T-cell (primary cell): ENCODE data around the gene CCN5. TPM values are rescaled to one million over a fixed set of nuclear protein-coding genes. Genes with fewer than 3 reads are reported as not detected.

Experiments used
- ATAC-seq, 4 experiments: fragments of 200-7000 bp in 3 of 4; fragments of 150-1000 bp in 1 of 4; cut with Tn5 transposase; replicated peaks in 1 of 4; 1 replicate in 3 of 4; 2 replicates in 1 of 4; pipeline ENCODE4 v1.10.0; 2021; ENCODE audit warnings: moderate library complexity in 3 of 4, mild to moderate bottlenecking in 2 of 4, moderate number of reproducible peaks in 1 of 4
- CTCF ChIA-PET, 2 donors: fragments of 300-600 bp; sonication (Branson Sonifier 250); formaldehyde crosslinking; loops; one replicate each; lab custom pipeline; 2022; ENCODE audit warnings: antibody characterized with exemption in 2 of 2; lab: Charles Lee
- POLR2A ChIA-PET, 2 donors: fragments of 300-600 bp; sonication (Branson Sonifier 250); formaldehyde crosslinking; loops; one replicate each; lab custom pipeline; 2022; ENCODE audit warnings: antibody characterized with exemption in 2 of 2; lab: Charles Lee
- DNase-seq, 35 experiments: peaks; one replicate each; pipeline versions ENCODE4 v3.0.0 to v3.0.0-alpha.2; 2013 to 2023
- H3K27ac ChIP-seq: one replicate; pipeline ENCODE4 v1.5.1; 2013; ENCODE audit warnings: low read length
- H3K27me3 ChIP-seq, 2 experiments: replicated peaks in 1 of 2; 1 replicate in 1 of 2; 2 replicates in 1 of 2; pipeline versions ENCODE4 v1.6.1 to v1.7.0; 2013; ENCODE audit warnings: low read length in 1 of 2, mixed read lengths in 1 of 2; ENCODE audit not compliant: control insufficient read depth in 2 of 2, insufficient read depth in 2 of 2; ENCODE audit errors: extremely low read depth in 1 of 2
- H3K36me3 ChIP-seq, 2 donors: 1 replicate in 1 of 2; 2 replicates in 1 of 2; pipeline versions ENCODE4 v1.6.1 to v1.7.0; 2013; ENCODE audit warnings: low read length in 1 of 2; ENCODE audit not compliant: control insufficient read depth in 2 of 2, insufficient read depth in 1 of 2; ENCODE audit errors: extremely low read depth in 1 of 2
- H3K4me1 ChIP-seq, 2 experiments: 1 replicate in 1 of 2; 2 replicates in 1 of 2; pipeline versions ENCODE4 v1.6.1 to v1.7.0; 2013; ENCODE audit warnings: low read length in 2 of 2, mixed read lengths in 1 of 2; ENCODE audit not compliant: insufficient read depth in 2 of 2, control insufficient read depth in 1 of 2; ENCODE audit errors: extremely low read depth in 1 of 2
- H3K4me3 ChIP-seq, 2 donors: 1 replicate in 1 of 2; 2 replicates in 1 of 2; pipeline versions ENCODE4 v1.5.1 to v1.7.0; 2013; ENCODE audit warnings: mild to moderate bottlenecking in 2 of 2, low read length in 1 of 2, moderate library complexity in 1 of 2; ENCODE audit not compliant: control insufficient read depth in 1 of 2; ENCODE audit errors: extremely low read depth in 1 of 2
- H3K9me3 ChIP-seq: 2 replicates; pipeline ENCODE4 v1.7.0; 2013
- H3K27ac Mint-ChIP-seq, 2 donors: one replicate each; pipeline ENCODE4 v1.8.0; 2020 to 2021; ENCODE audit warnings: mild to moderate bottlenecking in 2 of 2, mixed read lengths in 2 of 2
- H3K27me3 Mint-ChIP-seq, 2 donors: one replicate each; pipeline ENCODE4 v1.8.0; 2021 to 2022; ENCODE audit warnings: mixed read lengths in 2 of 2
- H3K36me3 Mint-ChIP-seq: one replicate; pipeline ENCODE4 v1.8.0; 2021; ENCODE audit warnings: mixed read lengths
- H3K4me1 Mint-ChIP-seq, 3 donors: one replicate each; pipeline ENCODE4 v1.8.0; 2020 to 2022; ENCODE audit warnings: mixed read lengths in 3 of 3, mild to moderate bottlenecking in 1 of 3
- H3K4me3 Mint-ChIP-seq, 3 donors: one replicate each; pipeline ENCODE4 v1.8.0; 2020 to 2022; ENCODE audit warnings: mild to moderate bottlenecking in 3 of 3, mixed read lengths in 3 of 3, moderate library complexity in 3 of 3
- H3K9me3 Mint-ChIP-seq, 3 donors: one replicate each; pipeline ENCODE4 v1.8.0; 2020 to 2022; ENCODE audit warnings: mixed read lengths in 3 of 3
- WGBS: methylation state at CpG from one replicate; pipeline ENCODE4 v1.1.5; 2013; ENCODE audit warnings: missing lambda C conversion rate; ENCODE audit not compliant: insufficient coverage; 5-methylcytosine and 5-hydroxymethylcytosine counted together
- total RNA-seq, 35 experiments: library from RNA in 6 of 35; stranded (reverse) in 6 of 35; fragments of 120-200 nt in 1 of 35; gene quantifications; one replicate each; pipeline versions ENCODE4 v1.2.1 to v1.2.4 and lab custom pipeline; 2013 to 2026

Gene CCN5
- total RNA-seq, 5 donors from 2014 or later (not counting 1 experiment from before 2014, with no cell fraction given), result 0.13 to 0.41 (median 0.29) TPM; not detected in 2

DNA sequence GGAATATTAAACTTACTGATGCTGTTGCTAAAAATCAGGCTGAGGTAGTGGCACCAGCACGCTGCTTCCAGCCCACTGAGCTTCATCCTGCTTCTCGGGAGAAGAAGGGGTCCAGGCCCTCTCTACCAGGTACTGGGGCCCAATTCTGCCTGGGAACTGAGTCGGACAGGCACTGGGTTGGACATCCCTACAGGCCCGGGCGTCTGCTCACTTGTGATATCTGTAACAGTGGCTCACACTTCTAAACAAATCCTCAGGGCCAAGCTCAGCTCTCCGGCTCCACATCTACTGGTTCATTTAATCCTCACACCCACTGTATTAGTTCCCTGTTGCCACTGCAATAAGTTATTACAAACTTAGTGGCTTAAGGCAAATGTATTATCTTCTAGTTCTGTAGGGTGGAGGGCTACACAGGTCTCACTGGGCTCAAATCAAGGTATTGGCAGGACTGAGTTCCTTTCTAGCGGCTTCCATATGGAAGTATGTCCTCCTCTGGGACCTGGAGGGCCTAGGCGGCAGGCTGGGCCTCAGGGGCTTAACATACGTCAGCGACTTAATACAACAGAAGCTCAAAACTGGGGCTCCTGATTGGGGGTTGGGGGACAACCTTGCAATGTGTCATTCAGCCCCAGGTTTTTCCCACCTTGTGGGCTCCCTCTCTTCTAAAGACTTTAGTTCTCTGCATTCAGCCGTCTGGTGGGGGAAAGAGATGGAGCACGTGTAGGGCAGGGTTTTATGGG lies 28.9 kb downstream of the CCN5 start:
- Mint-ChIP-seq H3K4me3 (peak overlapping the region in 1 of 3 donors; percentile 75), H3K4me1 (peaks cover 9 to 20% (median 12%) of the 10 kb centered on the region in 3 donors), H3K27me3 (peaks cover 23 to 26% of the 10 kb centered on the region in 2 donors), H3K36me3 (no peaks in the 10 kb centered on the region), H3K9me3 (no peaks in the 10 kb centered on the region), H3K27ac (no peak overlapping the region)
- CTCF ChIA-PET, result no interaction called here
- Histone ChIP-seq H3K4me3 (no peak overlapping the region), H3K36me3 (no peaks in the 10 kb centered on the region), H3K27me3 (peaks cover 2 to 41% of the 10 kb centered on the region in 2 experiments), H3K4me1 (peaks cover 0 to 11% of the 10 kb centered on the region in 2 experiments), H3K9me3 (no peaks in the 10 kb centered on the region), H3K27ac (no peak overlapping the region)
- DNase-seq, result no peak
- 96% methylated on average over 9 of the region's 12 CpGs for WGBS
- POLR2A ChIA-PET, result no interaction called here
- no peak for ATAC-seq

DNA sequence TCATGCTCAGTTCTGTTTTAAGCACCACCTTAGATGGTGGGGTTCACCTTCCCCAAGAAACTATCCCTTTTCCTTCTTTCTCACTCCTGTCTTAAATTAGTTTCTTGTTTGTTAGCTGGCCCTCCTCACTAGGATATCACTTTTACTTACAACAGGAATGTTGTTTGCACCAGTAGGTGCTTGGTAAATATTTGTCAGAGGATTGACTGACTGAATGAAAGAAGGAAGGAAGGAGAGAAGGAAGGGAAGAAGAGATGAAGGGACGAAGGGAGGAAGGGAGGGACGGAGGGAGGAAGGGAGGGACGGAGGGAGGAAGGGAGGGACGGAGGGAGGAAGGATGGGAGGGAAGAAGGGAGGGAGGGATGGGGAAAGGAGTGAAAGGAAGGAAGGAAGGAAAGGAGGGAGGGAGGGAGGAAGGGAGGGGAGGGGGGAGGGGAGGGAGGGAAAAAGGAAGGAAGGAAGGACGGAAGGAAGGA lies 30.0 kb downstream of the CCN5 start:
- ChIA-PET POLR2A (no interaction called here), CTCF (interaction anchor here in 1 of 2 donors (0.5 kb wide), 1 partner anchor 528 kb away, joined by 3 read pairs; no protein-coding TSS in a partner anchor)
- Histone ChIP-seq H3K27ac (no peak overlapping the region), H3K4me3 (peak overlapping the region in 1 of 2 donors; percentile 46), H3K36me3 (no peaks in the 10 kb centered on the region), H3K4me1 (peaks cover 0 to 11% of the 10 kb centered on the region in 2 experiments), H3K9me3 (no peaks in the 10 kb centered on the region), H3K27me3 (peaks cover 2 to 49% of the 10 kb centered on the region in 2 experiments)
- ATAC-seq, result no peak
- 37% methylated on average over 2 of the region's 5 CpGs for WGBS
- Mint-ChIP-seq H3K27ac (no peak overlapping the region), H3K9me3 (no peaks in the 10 kb centered on the region), H3K4me1 (peaks cover 9 to 18% (median 12%) of the 10 kb centered on the region in 3 donors), H3K36me3 (no peaks in the 10 kb centered on the region), H3K27me3 (peaks cover 31 to 34% of the 10 kb centered on the region in 2 donors), H3K4me3 (peak overlapping the region; percentile 5 to 75 (median 69))
- DNase-seq, result no peak

DNA sequence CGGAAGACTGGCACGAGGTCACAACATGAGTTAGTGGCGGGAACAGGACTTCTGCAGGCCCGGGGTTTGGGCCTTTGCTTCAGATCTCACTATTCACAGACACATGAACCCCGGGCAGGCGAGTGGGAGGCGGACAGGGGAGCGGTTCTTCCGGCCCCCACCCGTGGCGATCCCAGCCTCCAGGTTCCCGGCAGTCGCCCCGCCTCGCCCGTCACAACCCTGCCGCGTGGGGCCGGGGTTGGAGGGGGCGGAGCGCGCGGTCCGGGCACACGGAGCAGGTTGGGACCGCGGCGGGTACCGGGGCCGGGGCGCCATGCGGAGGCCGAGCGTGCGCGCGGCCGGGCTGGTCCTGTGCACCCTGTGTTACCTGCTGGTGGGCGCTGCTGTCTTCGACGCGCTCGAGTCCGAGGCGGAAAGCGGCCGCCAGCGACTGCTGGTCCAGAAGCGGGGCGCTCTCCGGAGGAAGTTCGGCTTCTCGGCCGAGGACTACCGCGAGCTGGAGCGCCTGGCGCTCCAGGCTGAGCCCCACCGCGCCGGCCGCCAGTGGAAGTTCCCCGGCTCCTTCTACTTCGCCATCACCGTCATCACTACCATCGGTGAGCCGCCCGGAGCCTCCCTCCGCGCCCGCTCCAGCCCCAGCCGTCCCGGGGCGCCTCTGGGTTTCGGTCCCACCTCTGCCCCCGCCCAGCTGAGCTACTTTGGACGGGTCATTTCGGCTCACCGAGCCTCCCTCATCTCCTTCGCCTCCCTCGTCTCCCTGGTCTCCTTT lies 30.6 kb downstream of the CCN5 start, which contains the start of gene KCNK15:
TSS of gene KCNK15 (plus strand) at position 268 of the 769 bp plus-strand sequence. CDS start at position 314, 46 bp downstream.
- no peaks in the 10 kb centered on the region for H3K36me3 Mint-ChIP-seq
- Histone ChIP-seq H3K27me3 (peaks cover 2 to 51% of the 10 kb centered on the region in 2 experiments), H3K27ac (no peak within 1 kb of the TSS), H3K4me3 (peak within 1 kb of the TSS; percentile 46 to 64), H3K36me3 (no peaks in the 10 kb centered on the region), H3K4me1 (peaks cover 0 to 11% of the 10 kb centered on the region in 2 experiments), H3K9me3 (no peaks in the 10 kb centered on the region)
- POLR2A ChIA-PET, result no interaction called here
- ATAC-seq, result peak; percentile 54 to 77 (median 73)
- 3% methylated on average over 80 of the region's 81 CpGs for WGBS
- DNase-seq, result peak in 23 of 35 experiments; percentile 1 to 48 (median 19)
- peak within 1 kb of the TSS; percentile 65 to 75 (median 72) for H3K4me3 Mint-ChIP-seq
- H3K27me3 Mint-ChIP-seq, result peaks cover 31 to 34% of the 10 kb centered on the region in 2 donors
- no peak within 1 kb of the TSS for H3K27ac Mint-ChIP-seq
- CTCF ChIA-PET, result no interaction called here
- no peaks in the 10 kb centered on the region for H3K9me3 Mint-ChIP-seq
- H3K4me1 Mint-ChIP-seq, result peaks cover 9 to 18% (median 12%) of the 10 kb centered on the region in 3 donors

GRCh38 chr20:44746367-44747165 lies 31.4 kb downstream of the CCN5 start:
- ATAC-seq (no peak), DNase-seq (no peak)
- Histone ChIP-seq H3K4me3 (peak overlapping the region; percentile 46 to 64), H3K27ac (no peak overlapping the region), H3K9me3 (no peaks in the 10 kb centered on the region), H3K36me3 (no peaks in the 10 kb centered on the region), H3K27me3 (peaks cover 4 to 58% of the 10 kb centered on the region in 2 experiments), H3K4me1 (peaks cover 0 to 11% of the 10 kb centered on the region in 2 experiments)
- H3K9me3 Mint-ChIP-seq, result no peaks in the 10 kb centered on the region
- H3K27ac Mint-ChIP-seq, result no peak overlapping the region
- CTCF ChIA-PET, result interaction anchor here (0.7 to 1.5 kb wide), 3 partner anchors 8 to 349 kb away, joined by 3 to 5 read pairs (median 4); no protein-coding TSS in a partner anchor
- H3K4me1 Mint-ChIP-seq, result peaks cover 9 to 18% (median 12%) of the 10 kb centered on the region in 3 donors
- peak overlapping the region; percentile 65 to 75 (median 72) for H3K4me3 Mint-ChIP-seq
- H3K27me3 Mint-ChIP-seq, result peaks cover 31 to 41% of the 10 kb centered on the region in 2 donors
- H3K36me3 Mint-ChIP-seq, result no peaks in the 10 kb centered on the region
- POLR2A ChIA-PET, result no interaction called here
- 27% methylated on average over 7 of the region's 12 CpGs for WGBS

DNA sequence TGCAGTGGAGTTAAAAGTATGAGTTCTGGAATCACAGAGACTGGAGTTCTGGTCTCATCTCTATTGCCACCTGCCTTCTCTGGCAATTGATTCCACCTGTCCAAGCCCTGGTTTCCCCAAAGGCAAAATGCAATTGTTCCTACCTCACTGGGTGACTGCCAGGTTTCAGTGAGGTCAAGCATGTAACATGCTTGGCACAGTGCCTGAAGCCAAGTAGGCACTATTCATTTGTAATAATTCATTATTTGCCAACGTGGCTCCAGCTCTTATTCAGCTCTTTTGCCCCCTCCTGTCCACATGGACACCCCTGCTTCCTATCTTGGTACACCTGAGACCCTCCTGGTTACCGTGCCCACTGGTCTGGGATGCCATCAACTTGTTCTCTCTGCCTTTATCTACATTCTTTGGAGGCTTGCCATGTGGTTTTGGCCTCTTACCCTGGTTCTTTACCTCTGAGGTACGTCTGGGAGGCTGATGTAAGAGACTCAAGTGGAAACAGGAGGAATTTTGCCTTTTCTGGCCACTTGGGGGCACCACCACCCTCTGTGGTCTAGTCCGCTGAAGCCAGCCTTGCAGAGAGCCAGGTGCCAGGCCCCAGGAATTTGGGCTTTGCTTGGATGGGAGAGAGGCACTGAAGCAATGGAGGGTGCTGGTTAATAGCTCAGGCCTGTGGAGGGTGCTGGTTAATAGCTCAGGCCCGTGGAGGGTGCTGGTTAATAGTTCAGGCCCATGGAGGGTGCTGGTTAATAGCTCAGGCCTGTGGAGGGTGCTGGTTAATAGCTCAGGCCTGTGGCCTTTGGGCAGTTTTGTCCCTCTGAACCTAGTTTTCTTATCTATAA lies 32.2 kb downstream of the CCN5 start:
- DNase-seq, result peak in 32 of 35 experiments; percentile 18 to 69 (median 46)
- Mint-ChIP-seq H3K36me3 (no peaks in the 10 kb centered on the region), H3K9me3 (no peaks in the 10 kb centered on the region), H3K4me3 (peak overlapping the region; percentile 23 to 37 (median 31)), H3K27me3 (peaks cover 28 to 42% of the 10 kb centered on the region in 2 donors), H3K4me1 (peaks cover 9 to 18% (median 12%) of the 10 kb centered on the region in 3 donors), H3K27ac (no peak overlapping the region)
- Histone ChIP-seq H3K4me1 (peaks cover 0 to 11% of the 10 kb centered on the region in 2 experiments), H3K27ac (no peak overlapping the region), H3K4me3 (no peak overlapping the region), H3K36me3 (no peaks in the 10 kb centered on the region), H3K27me3 (peaks cover 4 to 62% of the 10 kb centered on the region in 2 experiments), H3K9me3 (no peaks in the 10 kb centered on the region)
- ChIA-PET POLR2A (no interaction called here), CTCF (interaction anchor here (0.5 to 1.5 kb wide), 7 partner anchors 9 to 535 kb away, joined by 3 to 5 read pairs (median 3); no protein-coding TSS in a partner anchor)
- ATAC-seq, result peak in 2 of 4 experiments; percentile 37 to 50
- WGBS, result 31% methylated on average over 4 of the region's 5 CpGs
